Right kidney (tissue), 9 donors: ENCODE measurements around the gene ZFYVE28.
"Not testable (repeated sequence)": the region's sequence is repeated elsewhere in the genome, so short reads cannot be mapped to it uniquely, and the experiment has no call there.

Source experiments
- DNase-seq: peaks from one replicate; pipeline ENCODE4 v3.0.0-alpha.2; 2016
- long read RNA-seq, 8 donors: transcript quantifications; one replicate each; lab custom pipeline, GENCODE V29; 2026

ZFYVE28 gene
- long read RNA-seq, donor 1 = 0 reads
- long read RNA-seq, donor 2 = 0 reads
- long read RNA-seq, donor 3 = 0 reads
- long read RNA-seq, donor 4 = 0 reads
- long read RNA-seq, donor 5 = 0 reads
- long read RNA-seq, donor 6, full-length matches to known transcripts = 1 of 1 reads
- long read RNA-seq, donor 6, partial matches to known transcripts = 0 of 1 reads
- long read RNA-seq, donor 6, other reads (novel, unspliced or antisense) = 0 of 1 reads
- long read RNA-seq, donor 7 = 0 reads
- long read RNA-seq, donor 8 = 0 reads

GRCh38 chr4:2417765-2418649 lies at the start of gene ZFYVE28:
TSS of gene ZFYVE28 (minus strand) at chr4:2418645. CDS start at chr4:2418323, 322 bp downstream.
- peak; percentile 75 for DNase-seq

GRCh38 chr4:2465544-2465943 lies 47.1 kb upstream of the ZFYVE28 start:
- not testable (repeated sequence) for DNase-seq

GRCh38 chr4:2465032-2465431 lies 46.6 kb upstream of the ZFYVE28 start:
- no peak for DNase-seq

- DNase-seq = no peak
These were observed 44.7 kb upstream of the ZFYVE28 start for GRCh38 chr4:2462992-2463762.

GRCh38 chr4:2462218-2462991 lies 44.0 kb upstream of the ZFYVE28 start:
- DNase-seq = peak; percentile 80

GRCh38 chr4:2461246-2461960 lies 43.0 kb upstream of the ZFYVE28 start:
- DNase-seq = no peak

GRCh38 chr4:2459589-2460349 lies 41.3 kb upstream of the ZFYVE28 start:
- DNase-seq = no peak

GRCh38 chr4:2458546-2459491 lies 40.4 kb upstream of the ZFYVE28 start:
- DNase-seq = no peak

GRCh38 chr4:2457481-2458295 lies 39.2 kb upstream of the ZFYVE28 start:
- no peak for DNase-seq

- DNase-seq = no peak
These were observed 33.7 kb upstream of the ZFYVE28 start for GRCh38 chr4:2451821-2452785.

GRCh38 chr4:2451036-2451520 lies 32.6 kb upstream of the ZFYVE28 start:
- DNase-seq = no peak

GRCh38 chr4:2450394-2451035 lies 32.1 kb upstream of the ZFYVE28 start:
- no peak for DNase-seq

- DNase-seq = no peak
These were observed 31.3 kb upstream of the ZFYVE28 start for GRCh38 chr4:2449511-2450392.

GRCh38 chr4:2449051-2449450 lies 30.6 kb upstream of the ZFYVE28 start:
- DNase-seq = no peak

- no peak for DNase-seq
These were observed 30.1 kb upstream of the ZFYVE28 start for GRCh38 chr4:2448589-2448988.
